Astrocyte (in vitro differentiated cells and primary cell): ENCODE data around the gene NINL.

Source experiments
- CTCF ChIP-seq: IDR thresholded peaks from 2 replicates; pipeline ENCODE4 v1.5.1; 2011; ENCODE audit warnings: low read depth, mild to moderate bottlenecking, inconsistent platforms, low read length, moderate library complexity; ENCODE audit not compliant: insufficient read depth
- EZH2 ChIP-seq: IDR thresholded peaks from 2 replicates; pipeline ENCODE4 v1.6.1; 2012; ENCODE audit warnings: mild to moderate bottlenecking, low read length, inconsistent platforms; ENCODE audit not compliant: insufficient read depth

GRCh38 chr20:25586877-25587276, 1.5 kb upstream of the NINL start:
- TF ChIP-seq CTCF (no peak), EZH2 (no peak)
